Upper lobe of right lung (tissue), 1 donor: ENCODE data around the gene NRARP. TPM values are rescaled to one million over a fixed set of nuclear protein-coding genes. Genes with fewer than 3 reads are reported as not detected.
A peak's percentile ranks its signal among the peaks of the same experiment; 100 is the strongest.

Experiments
- ATAC-seq: fragments of 200-7000 bp; cut with Tn5 transposase; one replicate; pipeline ENCODE4 v1.9.1; 2020; ENCODE audit warnings: mild to moderate bottlenecking, moderate library complexity
- DNase-seq: peaks from one replicate; pipeline ENCODE4 v3.0.0-alpha.2; 2020
- H3K27ac ChIP-seq: fragments of 200-600 bp; one replicate; pipeline ENCODE4 v1.8.0; 2022
- H3K27me3 ChIP-seq: fragments of 200-600 bp; one replicate; pipeline ENCODE4 v1.8.0; 2022; ENCODE audit warnings: mild to moderate bottlenecking
- H3K36me3 ChIP-seq: fragments of 200-600 bp; one replicate; pipeline ENCODE4 v1.8.0; 2022
- H3K4me1 ChIP-seq: fragments of 200-600 bp; one replicate; pipeline ENCODE4 v1.8.0; 2022
- H3K4me3 ChIP-seq: fragments of 200-600 bp; one replicate; pipeline ENCODE4 v1.8.0; 2022; ENCODE audit warnings: mild to moderate bottlenecking
- H3K9me3 ChIP-seq: fragments of 200-600 bp; one replicate; pipeline ENCODE4 v1.8.0; 2022
- CTCF ChIP-seq: fragments of 200-600 bp; IDR thresholded peaks from one replicate; pipeline ENCODE4 v1.8.0; 2022; ENCODE audit warnings: antibody characterized with exemption
- intact Hi-C: fragments of 100-400 bp; cut with DNase I; formaldehyde crosslinking; loops from one replicate; pipeline ENCODE4 v1.11.0; 2022
- total RNA-seq: library from RNA; stranded (reverse); fragmentation: NEBNext Ultra II Directional; extraction: Animal tissue kit (Norgen Biotek cat#: 25700); gene quantifications from one replicate; pipeline ENCODE4 v1.2.1, GENCODE V29; 2021
- donor health status: DM: no; HTN: yes; CAD: no; lungs with severe emphysema.

Gene NRARP
- total RNA-seq, 1 donor from 2014 or later, result 21.5 TPM

GRCh38 chr9:137315581-137316011, 13.5 kb upstream of the NRARP start:
- H3K36me3 ChIP-seq, result no peaks in the 10 kb centered on the region
- H3K9me3 ChIP-seq, result no peaks in the 10 kb centered on the region
- ATAC-seq (no peak), DNase-seq (no peak)
- intact Hi-C loops, result no loop called here
- H3K27me3 ChIP-seq, result peaks cover 17% of the 10 kb centered on the region
- peak overlapping the region; percentile 37 for H3K4me3 ChIP-seq
- no peak for TF ChIP-seq CTCF
- peaks cover 22% of the 10 kb centered on the region for H3K4me1 ChIP-seq
- H3K27ac ChIP-seq, result no peak overlapping the region

GRCh38 chr9:137314561-137315560, 12.8 kb upstream of the NRARP start:
- ATAC-seq (no peak), DNase-seq (peak; percentile 64)
- no peaks in the 10 kb centered on the region for H3K36me3 ChIP-seq
- intact Hi-C loops, result no loop called here
- H3K9me3 ChIP-seq, result no peaks in the 10 kb centered on the region
- H3K4me1 ChIP-seq, result peaks cover 15% of the 10 kb centered on the region
- H3K27me3 ChIP-seq, result peaks cover 17% of the 10 kb centered on the region
- no peak for TF ChIP-seq CTCF
- H3K4me3 ChIP-seq, result no peak overlapping the region
- H3K27ac ChIP-seq, result no peak overlapping the region

- Histone ChIP-seq H3K36me3 (no peaks in the 10 kb centered on the region), H3K9me3 (no peaks in the 10 kb centered on the region), H3K27ac (no peak overlapping the region), H3K4me3 (no peak overlapping the region), H3K27me3 (peaks cover 17% of the 10 kb centered on the region), H3K4me1 (peaks cover 7% of the 10 kb centered on the region)
- ATAC-seq (no peak), DNase-seq (peak; percentile 62)
- no peak for TF ChIP-seq CTCF
- intact Hi-C loops, result no loop called here
Observed at GRCh38 chr9:137313956-137314560, 12.0 kb upstream of the NRARP start.

GRCh38 chr9:137313326-137313936, 11.4 kb upstream of the NRARP start:
- Histone ChIP-seq H3K27me3 (peaks cover 17% of the 10 kb centered on the region), H3K9me3 (no peaks in the 10 kb centered on the region), H3K27ac (no peak overlapping the region), H3K4me3 (no peak overlapping the region), H3K4me1 (peaks cover 7% of the 10 kb centered on the region), H3K36me3 (no peaks in the 10 kb centered on the region)
- intact Hi-C loops, result no loop called here
- DNase-seq (peak; percentile 58), ATAC-seq (no peak)
- no peak for TF ChIP-seq CTCF

DNA sequence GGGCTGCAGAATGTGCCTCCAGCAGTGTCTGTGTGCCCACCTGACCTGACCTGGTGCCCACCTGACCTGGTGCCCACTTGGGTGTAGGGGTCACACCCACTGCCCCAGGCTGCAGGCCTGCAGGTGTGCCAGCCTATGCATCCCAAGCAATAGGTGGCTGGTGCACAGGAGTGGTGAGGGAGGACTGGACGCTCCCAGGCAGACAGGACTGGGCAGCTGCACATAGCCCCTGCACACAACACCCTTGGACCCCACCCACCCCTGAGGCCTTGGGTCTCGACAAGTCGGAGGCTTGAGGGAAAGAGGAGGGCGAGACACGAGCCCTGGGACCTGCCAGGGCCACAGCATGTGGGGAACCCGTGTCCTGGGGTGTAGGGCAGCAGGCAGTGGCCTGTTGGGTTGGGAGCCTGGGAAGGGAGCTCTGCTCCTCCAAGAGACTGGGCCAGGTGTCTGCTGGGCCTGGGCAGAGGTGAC, 10.8 kb upstream of the NRARP start:
- no peak overlapping the region for H3K4me3 ChIP-seq
- H3K27me3 ChIP-seq, result peaks cover 17% of the 10 kb centered on the region
- no peaks in the 10 kb centered on the region for H3K36me3 ChIP-seq
- H3K27ac ChIP-seq, result no peak overlapping the region
- no peak for TF ChIP-seq CTCF
- H3K9me3 ChIP-seq, result no peaks in the 10 kb centered on the region
- intact Hi-C loops, result no loop called here
- peaks cover 9% of the 10 kb centered on the region for H3K4me1 ChIP-seq
- ATAC-seq, result no peak
- DNase-seq, result peak; percentile 60
